NCI-H1436 (cell line): ENCODE measurements around the gene ZBTB7C.
"Not testable (repeated sequence)": the region's sequence is repeated elsewhere in the genome, so short reads cannot be mapped to it uniquely, and the experiment has no call there.

ENCODE experiments used
- DNase-seq: peaks from one replicate; lab custom pipeline; 2025; lab: John Stamatoyannopoulos, UW

The ZBTB7C gene

DNA sequence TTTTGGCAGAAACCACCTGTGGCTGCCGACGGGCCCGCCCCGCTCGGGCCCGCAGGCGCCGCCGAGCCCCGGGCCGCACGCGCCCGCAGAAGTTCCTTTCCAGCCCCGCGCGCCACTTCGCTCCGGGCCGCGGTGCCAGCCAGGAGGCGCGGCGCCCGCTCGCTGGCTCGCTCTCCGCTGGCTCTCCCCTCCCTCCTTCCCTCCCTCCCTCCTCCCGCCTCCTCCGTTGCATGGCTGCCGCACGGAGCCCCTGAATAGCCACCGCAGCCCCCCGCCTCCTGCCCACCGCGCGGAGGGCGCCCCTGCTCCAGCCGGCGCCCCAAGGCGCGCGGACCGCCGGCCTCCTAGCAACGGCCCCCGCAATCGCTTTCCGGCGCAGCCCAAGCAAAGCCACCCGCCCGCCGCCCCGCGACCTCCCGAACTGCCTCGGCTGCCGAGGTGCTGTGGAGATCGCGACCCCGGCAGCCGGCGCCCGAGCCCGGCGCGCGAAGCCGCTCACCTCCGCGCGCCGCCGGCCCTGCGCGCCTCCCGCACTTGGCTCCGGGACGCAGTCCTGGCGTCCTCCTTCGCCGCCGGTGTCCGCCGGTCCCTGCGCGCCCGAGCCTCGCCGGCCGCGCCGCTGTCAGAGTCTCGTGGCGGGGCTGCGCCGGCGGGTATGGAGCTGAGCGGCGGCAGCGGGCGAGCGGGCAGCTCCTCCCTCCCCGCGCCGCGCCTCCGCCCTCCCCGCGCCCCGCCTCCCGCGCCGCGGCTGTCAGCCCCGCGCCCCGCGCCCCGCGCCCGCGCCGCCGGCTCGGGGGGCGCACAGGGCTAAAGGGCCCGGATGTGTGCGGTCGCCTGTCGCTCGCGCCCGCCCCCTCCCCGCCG lies at the start of gene ZBTB7C:
ZBTB7C (minus strand) TSS at position 657 of the 864 bp plus-strand sequence.
- peak; percentile 19 for DNase-seq

DNA sequence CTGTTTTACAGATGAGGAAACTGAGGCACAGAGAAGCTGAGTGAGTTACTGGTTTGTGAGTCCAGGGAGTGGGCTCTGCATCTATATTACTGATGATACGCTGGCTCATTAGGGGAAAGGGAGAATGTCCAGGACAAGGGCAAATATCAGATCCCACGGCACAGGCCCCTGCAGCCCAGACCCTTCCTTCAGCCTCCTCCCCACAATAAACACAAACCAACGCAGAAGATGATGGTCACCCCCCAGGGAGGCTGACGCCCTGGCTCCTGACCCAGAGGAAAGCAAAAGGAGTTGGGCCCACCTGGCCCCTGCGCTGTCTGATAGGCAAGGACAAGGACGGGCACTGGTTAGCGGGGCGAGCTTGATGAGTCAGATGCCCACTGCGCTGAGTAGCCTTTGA lies 47.7 kb upstream of the ZBTB7C start:
- DNase-seq: no peak

GRCh38 chr18:48455555-48456478 lies 46.6 kb upstream of the ZBTB7C start:
- DNase-seq: no peak

DNA sequence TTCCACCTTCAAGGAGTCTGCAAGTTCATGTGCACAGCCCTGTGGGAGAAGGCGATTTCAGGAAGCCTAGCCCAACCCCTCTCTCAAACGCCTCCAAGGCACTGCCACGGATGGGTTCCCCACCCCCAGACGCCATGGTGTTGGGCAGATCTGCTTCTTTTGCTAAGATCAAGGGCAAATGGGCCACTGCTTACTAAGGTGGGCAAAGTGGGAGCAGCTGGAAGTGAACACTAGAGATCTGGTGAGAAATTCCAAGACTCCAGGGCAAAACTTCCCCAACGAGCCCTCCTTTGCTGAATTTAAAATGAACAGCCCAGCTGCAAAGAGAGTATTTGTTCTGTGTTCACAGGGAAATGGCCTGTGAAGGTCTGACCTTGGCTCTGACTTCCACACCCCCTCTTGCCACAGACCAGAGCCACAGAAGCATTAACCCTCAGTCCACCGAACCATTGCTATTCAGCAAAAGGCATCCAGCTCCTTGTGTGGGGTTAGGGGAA lies 45.1 kb upstream of the ZBTB7C start:
- no peak for DNase-seq

GRCh38 chr18:48453330-48454066 lies 44.3 kb upstream of the ZBTB7C start:
- DNase-seq: no peak

- no peak for DNase-seq
These were observed 43.7 kb upstream of the ZBTB7C start for GRCh38 chr18:48452861-48453323.

DNA sequence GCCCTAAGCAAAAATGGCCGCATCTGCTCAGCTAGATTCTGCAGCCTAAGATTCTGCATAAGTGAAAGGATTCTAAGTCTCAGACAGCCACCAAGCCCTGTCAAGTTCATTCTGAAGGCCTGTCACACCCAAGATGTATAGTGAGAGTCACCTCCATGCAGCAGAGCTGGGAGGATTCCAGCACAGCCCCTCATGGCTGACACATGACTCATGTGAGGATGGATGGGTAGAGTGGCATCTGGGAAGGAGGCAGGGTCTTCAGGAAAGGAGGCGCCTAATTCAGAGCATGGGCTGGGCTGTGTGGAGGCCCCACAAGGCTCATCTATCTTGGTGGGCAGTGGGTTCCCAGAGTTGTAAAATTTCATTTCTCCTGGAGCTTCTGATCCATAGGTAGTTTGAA lies 41.5 kb upstream of the ZBTB7C start:
- DNase-seq: no peak

DNA sequence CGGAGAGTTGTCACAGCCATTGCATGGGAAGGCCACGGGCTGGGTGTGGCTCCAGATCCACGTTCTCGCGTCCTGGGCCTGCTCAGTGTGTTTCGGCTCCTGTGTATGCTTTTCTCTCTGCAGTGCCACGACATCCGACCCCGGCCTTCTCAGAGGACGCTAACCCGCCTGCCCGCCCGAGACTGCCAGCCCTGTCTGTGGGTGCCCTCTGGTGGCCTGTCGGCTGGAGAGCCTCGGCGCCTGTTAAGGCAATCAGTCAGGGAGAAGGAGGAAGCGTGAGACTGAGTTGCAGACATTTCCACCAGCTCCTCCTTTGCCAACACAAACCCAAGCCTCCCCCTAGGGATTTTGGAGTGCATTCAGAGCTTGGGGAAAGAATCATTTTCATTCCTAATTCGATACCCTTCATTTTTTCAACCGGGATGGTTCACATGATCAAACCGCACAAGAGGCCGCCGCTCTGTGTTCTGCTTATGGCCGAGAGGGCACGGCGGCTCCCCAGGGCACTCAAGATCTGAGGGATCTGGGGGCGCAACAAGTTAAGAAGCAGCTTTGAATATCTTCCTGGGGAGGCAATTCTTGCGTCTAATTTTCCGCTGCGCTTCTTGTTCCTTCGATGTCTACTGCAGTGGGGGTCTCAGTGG lies 37.5 kb upstream of the ZBTB7C start:
- peak; percentile 61 for DNase-seq

DNA sequence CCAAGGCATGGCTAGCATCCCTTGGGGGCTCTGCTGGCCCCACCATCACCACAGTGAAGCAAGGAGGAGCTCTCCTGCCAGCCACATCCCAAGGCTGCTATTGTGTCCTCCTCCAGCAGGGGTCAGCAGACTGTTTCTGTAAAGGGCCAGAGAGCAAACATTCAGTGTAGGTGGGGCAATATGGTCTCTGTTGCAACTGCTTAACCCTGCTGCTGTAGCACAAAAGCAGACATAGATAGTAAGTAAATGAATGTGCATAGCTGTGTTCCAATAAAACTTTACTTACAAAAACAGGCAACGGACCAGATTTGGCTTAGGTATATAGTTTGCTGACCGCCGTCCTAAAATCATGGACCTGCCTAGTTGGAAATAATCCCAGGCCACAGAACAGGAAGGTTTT lies 36.4 kb upstream of the ZBTB7C start:
- peak; percentile 61 for DNase-seq

- DNase-seq: peak; percentile 10
These were observed 33.6 kb upstream of the ZBTB7C start for GRCh38 chr18:48442761-48443160.

- no peak for DNase-seq
These were observed 32.3 kb upstream of the ZBTB7C start for GRCh38 chr18:48441405-48441881.

GRCh38 chr18:48440924-48441323 lies 31.7 kb upstream of the ZBTB7C start:
- DNase-seq: no peak

GRCh38 chr18:48436907-48437306 lies 27.7 kb upstream of the ZBTB7C start:
- no peak for DNase-seq

DNA sequence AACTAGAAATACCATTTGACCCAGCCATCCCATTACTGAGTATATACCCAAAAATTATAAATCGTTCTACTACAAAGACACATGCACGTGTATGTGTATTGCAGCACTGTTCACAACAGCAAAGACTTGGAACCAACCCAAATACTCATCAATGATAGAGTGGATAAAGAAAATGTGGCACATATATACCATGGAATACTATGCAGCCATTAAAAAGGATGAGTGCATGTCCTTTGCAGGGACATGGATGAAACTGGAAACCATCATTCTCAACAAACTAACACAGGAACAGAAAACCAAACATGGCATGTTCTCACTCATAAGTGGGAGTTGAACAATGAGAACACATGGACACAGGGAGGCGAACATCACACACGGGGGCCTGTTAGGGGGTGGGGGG lies 25.2 kb upstream of the ZBTB7C start:
- not testable (repeated sequence) for DNase-seq

DNA sequence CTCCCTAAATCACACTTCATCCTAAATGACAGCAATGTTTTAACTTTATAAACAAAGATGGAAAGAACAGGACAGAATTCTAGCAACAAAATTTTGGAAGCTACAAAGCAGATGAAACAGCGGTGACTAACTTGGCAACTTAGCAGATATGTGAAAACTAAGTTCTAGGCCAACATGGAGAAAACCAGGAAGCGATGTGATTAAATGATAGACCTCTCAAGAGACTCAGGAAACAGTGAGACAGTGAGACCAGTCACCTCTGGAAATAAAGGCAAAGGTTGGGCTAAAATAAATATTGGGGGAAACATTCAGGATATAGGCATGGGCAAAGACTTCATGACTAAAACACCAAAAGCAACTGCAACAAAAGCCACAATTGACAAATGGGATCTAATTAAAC lies 24.4 kb upstream of the ZBTB7C start:
- DNase-seq: no peak

DNA sequence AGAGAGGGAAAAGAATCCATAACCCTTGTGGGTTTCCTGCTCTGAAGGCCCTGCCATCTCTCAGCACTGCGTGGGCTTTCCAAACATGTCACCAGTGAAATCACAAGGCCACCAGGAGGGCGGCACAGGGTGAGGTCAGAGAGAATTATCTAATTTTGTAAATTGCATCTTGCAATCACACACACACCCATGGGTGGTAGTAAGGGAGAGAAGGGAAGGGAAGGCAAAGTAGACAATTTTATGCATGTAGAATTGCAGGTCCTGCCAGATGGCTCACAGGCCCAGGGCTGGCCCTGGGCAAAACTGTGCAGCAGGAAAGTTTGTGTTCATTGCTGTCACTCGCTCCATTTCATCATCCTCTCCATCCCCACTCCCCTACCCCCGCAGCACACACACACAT lies 21.0 kb upstream of the ZBTB7C start:
- no peak for DNase-seq

DNA sequence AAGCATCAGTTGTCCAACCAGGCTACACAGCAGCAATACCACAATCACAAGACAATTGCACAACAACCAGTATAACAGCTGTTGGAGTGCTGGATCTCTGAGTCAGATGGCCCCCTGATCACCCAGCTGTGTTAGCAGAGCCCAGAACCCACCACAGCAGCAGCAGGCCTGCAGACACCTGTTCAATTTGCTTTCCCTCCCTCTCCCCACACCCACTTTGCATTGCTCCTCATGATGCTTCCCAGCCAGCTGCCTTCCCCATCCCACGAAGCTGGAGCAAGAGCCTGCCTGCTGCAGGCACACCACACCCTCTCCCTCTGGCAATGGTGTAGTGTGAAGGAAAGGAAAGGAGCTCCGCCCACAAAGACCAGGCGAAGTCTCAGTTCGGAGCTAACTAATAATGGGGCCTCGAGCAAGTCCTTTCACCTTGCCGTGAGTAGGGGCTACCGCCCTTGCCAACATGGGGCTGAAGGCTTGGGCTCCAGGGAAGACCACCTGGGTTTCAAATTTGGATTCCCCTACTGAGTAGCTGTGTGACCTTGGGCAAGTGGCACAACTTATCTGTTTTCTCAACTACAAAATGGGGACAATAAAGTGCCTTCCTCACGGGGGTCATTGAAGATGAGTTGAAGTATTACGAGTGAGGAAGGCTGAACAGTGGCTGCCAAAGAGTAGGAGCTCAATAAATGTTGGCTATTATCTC lies 19.4 kb upstream of the ZBTB7C start:
- no peak for DNase-seq

GRCh38 chr18:48422947-48423378 lies 13.8 kb upstream of the ZBTB7C start:
- DNase-seq: no peak

DNA sequence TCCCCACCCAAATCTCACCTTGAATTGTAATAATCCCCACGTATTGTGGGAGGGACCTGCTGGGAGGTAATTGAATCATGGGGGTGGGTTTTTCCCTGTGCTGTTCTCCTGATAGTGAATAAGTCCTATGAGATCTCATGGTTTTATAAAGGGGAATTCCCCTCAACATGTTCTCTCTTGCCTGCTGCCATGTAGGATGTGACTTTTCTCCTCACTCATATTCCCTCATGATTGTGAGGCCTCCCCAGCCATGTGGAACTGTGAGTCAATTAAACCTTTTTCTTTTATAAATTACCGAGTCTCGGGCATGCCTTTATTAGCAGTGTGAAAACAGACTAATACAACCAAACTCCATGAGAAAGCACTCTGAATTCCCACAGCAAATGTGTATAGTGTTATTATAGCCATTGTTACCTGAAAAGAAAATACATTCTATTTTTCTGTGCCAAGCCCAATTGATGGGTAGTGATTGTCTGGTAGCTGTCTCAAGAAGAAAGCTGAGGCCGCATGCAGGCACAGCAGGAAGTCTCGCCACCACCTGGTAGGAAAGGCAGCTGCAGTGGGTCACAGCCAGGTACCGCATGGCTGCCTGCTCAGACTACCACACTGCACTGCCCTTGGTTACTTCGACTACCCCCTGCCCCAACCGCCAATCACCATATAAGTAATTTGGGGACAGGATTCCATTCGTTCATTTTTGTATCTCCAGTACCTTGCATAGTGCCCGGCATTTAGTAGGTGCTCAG lies 10.3 kb upstream of the ZBTB7C start:
- no peak for DNase-seq
